ENCODE results near the gene ACP3.

DNA sequence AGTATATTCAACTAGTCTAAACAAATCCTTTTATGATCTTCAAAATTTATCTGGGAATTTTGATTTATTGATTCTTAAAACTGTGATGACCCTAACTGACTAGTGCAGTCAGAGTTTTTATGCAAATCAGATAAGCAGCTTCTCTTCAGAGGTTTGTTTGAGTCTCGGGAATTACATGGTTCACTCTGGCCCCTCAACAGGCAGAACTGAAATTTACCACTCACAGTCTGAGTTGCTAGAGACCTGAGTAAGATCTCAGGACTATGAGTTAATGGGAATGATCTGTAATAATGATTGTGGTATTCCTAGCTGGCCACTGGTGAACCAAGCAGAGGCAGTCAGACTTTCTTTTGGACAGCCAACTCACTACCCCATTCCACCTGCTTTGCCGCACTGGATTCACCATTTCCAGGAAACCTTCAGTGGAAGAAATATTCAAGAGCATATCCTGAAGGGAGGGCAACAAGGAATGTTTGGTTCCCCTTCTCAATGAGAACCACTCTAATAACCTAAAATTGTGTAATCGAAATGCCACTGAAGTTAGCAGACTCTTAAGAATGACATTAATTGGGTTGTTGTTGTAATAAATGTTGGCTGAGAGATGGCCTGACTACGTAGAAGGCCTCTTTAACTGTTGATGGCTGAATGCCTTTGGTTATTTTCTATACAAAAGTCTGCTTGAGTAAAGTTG is 88.5 kb downstream of the ACP3 start:
- TF ChIP-seq, protein P1, sequence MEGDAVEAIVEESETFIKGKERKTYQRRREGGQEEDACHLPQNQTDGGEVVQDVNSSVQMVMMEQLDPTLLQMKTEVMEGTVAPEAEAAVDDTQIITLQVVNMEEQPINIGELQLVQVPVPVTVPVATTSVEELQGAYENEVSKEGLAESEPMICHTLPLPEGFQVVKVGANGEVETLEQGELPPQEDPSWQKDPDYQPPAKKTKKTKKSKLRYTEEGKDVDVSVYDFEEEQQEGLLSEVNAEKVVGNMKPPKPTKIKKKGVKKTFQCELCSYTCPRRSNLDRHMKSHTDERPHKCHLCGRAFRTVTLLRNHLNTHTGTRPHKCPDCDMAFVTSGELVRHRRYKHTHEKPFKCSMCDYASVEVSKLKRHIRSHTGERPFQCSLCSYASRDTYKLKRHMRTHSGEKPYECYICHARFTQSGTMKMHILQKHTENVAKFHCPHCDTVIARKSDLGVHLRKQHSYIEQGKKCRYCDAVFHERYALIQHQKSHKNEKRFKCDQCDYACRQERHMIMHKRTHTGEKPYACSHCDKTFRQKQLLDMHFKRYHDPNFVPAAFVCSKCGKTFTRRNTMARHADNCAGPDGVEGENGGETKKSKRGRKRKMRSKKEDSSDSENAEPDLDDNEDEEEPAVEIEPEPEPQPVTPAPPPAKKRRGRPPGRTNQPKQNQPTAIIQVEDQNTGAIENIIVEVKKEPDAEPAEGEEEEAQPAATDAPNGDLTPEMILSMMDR (IDR thresholded peaks at IDR 0.05; ENCODE audit: poor library complexity) = no peak
- TF ChIP-seq EZH2phosphoT487 (IDR thresholded peaks at IDR 0.05; ENCODE audit: low read depth, severe bottlenecking, unreplicated experiment) = no peak
- no peak for TF ChIP-seq EZH2 (IDR thresholded peaks at IDR 0.05; ENCODE audit: borderline replicate concordance)

Measured in hepatocyte (in vitro differentiated cells).